ENCODE measurements around the gene IGSF9B. TPM values are rescaled to one million over a fixed set of nuclear protein-coding genes. Genes with fewer than 3 reads are reported as not detected.

The IGSF9B gene
- total and polyA plus RNA-seq, 4 donors: 0.07 to 0.33 (median 0.09) TPM; not detected in 1

- WGBS: 88% methylated on average over 11 of the region's 11 CpGs
- DNase-seq (ENCODE audit: low spot score): no peak
- peaks cover 0 to 3% (median 0%) of the 10 kb centered on the region in 4 donors for H3K27me3 ChIP-seq (ENCODE audit: control insufficient read depth in 4 of 4, insufficient read depth in 4 of 4, low read length in 3 of 4)
- peaks cover 0 to 2% (median 0%) of the 10 kb centered on the region in 4 donors for H3K36me3 ChIP-seq (ENCODE audit: control insufficient read depth in 4 of 4, insufficient read depth in 3 of 4, low read depth in 1 of 4, low read length in 3 of 4)
- no peak overlapping the region for H3K27ac ChIP-seq (ENCODE audit: low read depth in 1 of 2, low read length in 2 of 2)
- no peak overlapping the region for H3K9ac ChIP-seq (ENCODE audit: low read depth in 1 of 2, low read length in 2 of 2)
- no peaks in the 10 kb centered on the region for H3K9me3 ChIP-seq (ENCODE audit: control insufficient read depth in 4 of 4, low read length in 3 of 4)
- peaks cover 0 to 2% (median 0%) of the 10 kb centered on the region in 4 donors for H3K4me1 ChIP-seq (ENCODE audit: control insufficient read depth in 4 of 4, insufficient read depth in 4 of 4, low read length in 3 of 4)
- TF ChIP-seq NR2F2 (IDR thresholded peaks at IDR 0.05): no peak
- no peak for TF ChIP-seq HNF4G (IDR thresholded peaks at IDR 0.05)
- TF ChIP-seq EGR1 (IDR thresholded peaks at IDR 0.05; ENCODE audit: low read depth in 2 of 2): no peak
- no peak for TF ChIP-seq SP1 (IDR thresholded peaks at IDR 0.05)
- no peak for TF ChIP-seq YY1 (IDR thresholded peaks at IDR 0.05)
- TF ChIP-seq ZBTB33 (IDR thresholded peaks at IDR 0.05): no peak
- TF ChIP-seq MAX (IDR thresholded peaks at IDR 0.05): no peak
- TF ChIP-seq FOXA1 (IDR thresholded peaks at IDR 0.05): no peak
- TF ChIP-seq HNF4A (conservative IDR thresholded peaks at IDR 0.05): no peak
- TF ChIP-seq JUND (IDR thresholded peaks at IDR 0.05): no peak
- TF ChIP-seq CTCF (IDR thresholded peaks at IDR 0.05; ENCODE audit: low read depth, low read length, missing input control): no peak
- no peak for TF ChIP-seq RAD21 (IDR thresholded peaks at IDR 0.05)
- TF ChIP-seq FOXA2 (IDR thresholded peaks at IDR 0.05): no peak
- no peak for TF ChIP-seq REST (IDR thresholded peaks at IDR 0.05)
- no peak for TF ChIP-seq ATF3 (IDR thresholded peaks at IDR 0.05)
- TF ChIP-seq RXRA (IDR thresholded peaks at IDR 0.05): no peak
- no peak for TF ChIP-seq GABPA (IDR thresholded peaks at IDR 0.05 in 1 of 2, conservative IDR thresholded peaks at IDR 0.05 in 1 of 2)
- TF ChIP-seq TAF1 (conservative IDR thresholded peaks at IDR 0.05): no peak
- no peak overlapping the region for H3K4me3 ChIP-seq (ENCODE audit: low read depth in 1 of 3, low read length in 3 of 3)
These were observed 32.1 kb downstream of the IGSF9B start for GRCh38 chr11:133924661-133925060.

All from liver (tissue), 9 donors.